K562 (cell line): Measurements from ENCODE around the gene FANCC. TPM values are rescaled to one million over a fixed set of nuclear protein-coding genes. Genes with fewer than 3 reads are reported as not detected.

ENCODE experiments used
- EP300 ChIP-seq: IDR thresholded peaks from 2 replicates; pipeline ENCODE4 v1.6.1; 2012; ENCODE audit warnings: low read length, improper control_type of control experiment
- MCM5 ChIP-seq: fragments of 450-650 bp; IDR thresholded peaks from 2 replicates; pipeline ENCODE4 v1.6.1; 2016; ENCODE audit warnings: low read depth
- ZNF407 ChIP-seq: fragments of 450-650 bp; IDR thresholded peaks from 2 replicates; pipeline ENCODE4 v1.6.1; 2016; ENCODE audit warnings: low read depth
- ZNF589 ChIP-seq: fragments of 200-800 bp; sonication (Bioruptor generic); IDR thresholded peaks from 2 replicates; pipeline ENCODE4 v1.6.1; 2016; ENCODE audit warnings: low read depth, missing genetic modification characterization, missing compliant biosample characterization
- polyA plus RNA-seq, 8 experiments: library from polyadenylated mRNA; depleted of rRNA in 4 of 8; stranded (reverse) in 5 of 8; unstranded in 3 of 8; fragments of >200 nt; fragmentation: Nextera tagmentation in 2 of 8; fragmentation: Illumina TruSeq in 1 of 8; extraction: Ambion mirVana in 2 of 8; extraction: Trizol in 1 of 8; gene quantifications; 2 replicates each; pipeline versions ENCODE4 v1.2.1 to v1.2.3, GENCODE V29; 2011 to 2014; ENCODE audit warnings: inconsistent platforms in 1 of 8, missing spikeins in 1 of 8
- total RNA-seq, 7 experiments: library from RNA; depleted of rRNA in 6 of 7; stranded (reverse); fragments of >200 nt in 6 of 7; fragmentation: Illumina TruSeq in 2 of 7; extraction: Trizol in 2 of 7; gene quantifications; 2 replicates each; pipeline versions ENCODE4 v1.2.1 to v1.2.3, GENCODE V29; 2011 to 2021; ENCODE audit warnings: low replicate concordance in 1 of 7

The FANCC gene
- total and polyA plus RNA-seq, 9 of the 15 experiments (the other 6 are each of a cell fraction or from before 2014, with no cell fraction given): 4.6 to 18.4 (median 14.2) TPM

GRCh38 chr9:95344735-95345325 lies 27.3 kb upstream of the FANCC start (continued):
- no peak for TF ChIP-seq ZNF407
- no peak for TF ChIP-seq EP300
- no peak for TF ChIP-seq ZNF589
- TF ChIP-seq MCM5: no peak
